Fibroblast of villous mesenchyme (primary cell): ENCODE measurements around the gene CMTM2. TPM values are rescaled to one million over a fixed set of nuclear protein-coding genes. Genes with fewer than 3 reads are reported as not detected.

Experiments
- DNase-seq: peaks from one replicate; pipeline ENCODE4 v3.0.0-alpha.2; 2010; ENCODE audit warnings: low read depth
- H3K4me3 ChIP-seq: 2 replicates; pipeline ENCODE4 v1.5.1; 2011; ENCODE audit warnings: low read depth, mild to moderate bottlenecking, low read length
- CTCF ChIP-seq: IDR thresholded peaks from 2 replicates; pipeline ENCODE4 v1.5.1; 2012; ENCODE audit warnings: low read depth, mild to moderate bottlenecking, low read length; ENCODE audit not compliant: insufficient read depth
- small RNA-seq: library from RNA; depleted of rRNA; stranded (forward); fragments of <200 nt; gene quantifications from one replicate; pipeline ENCODE3, GENCODE V24; 2012
- total RNA-seq: library from RNA; depleted of rRNA; stranded (reverse); fragments of >200 nt; gene quantifications from 2 replicates; pipeline ENCODE4 v1.2.3, GENCODE V29; 2012

CMTM2 gene
- total RNA-seq, 1 donor, result not detected

GRCh38 chr16:66635406-66635805 is 56.1 kb downstream of the CMTM2 start:
- DNase-seq, result no peak
- TF ChIP-seq CTCF, result no peak
- no peak overlapping the region for H3K4me3 ChIP-seq

- no peak for DNase-seq
- H3K4me3 ChIP-seq, result no peak overlapping the region
- TF ChIP-seq CTCF, result no peak
Measured at GRCh38 chr16:66636199-66636598, 56.9 kb downstream of the CMTM2 start.

GRCh38 chr16:66637806-66638205 is 58.5 kb downstream of the CMTM2 start:
- no peak for DNase-seq
- no peak for TF ChIP-seq CTCF
- H3K4me3 ChIP-seq, result no peak overlapping the region

Small RNAs within 50 kb of the gene (small RNA-seq; reads per million reads assigned to genes)
- not detected for gene CKLF-CMTM1

Other genes with a start within 250 kb of the CMTM2 start
- not detected in 2 replicates for gene CDH5, start 212.8 kb upstream of the CMTM2 start, total RNA-seq
- gene BEAN1, start 152.2 kb upstream of the CMTM2 start, total RNA-seq, result under 0.01 and 0.32 TPM in 2 replicates
- gene TK2, start 29.3 kb upstream of the CMTM2 start, total RNA-seq, result 38.9 and 41.9 TPM in 2 replicates
- gene CKLF, start 26.9 kb upstream of the CMTM2 start, total RNA-seq, result 55.4 and 58.3 TPM in 2 replicates
- gene CMTM1, start 13.0 kb upstream of the CMTM2 start, total RNA-seq, result 2.3 and 3.9 TPM in 2 replicates
- gene CMTM3, start 25.2 kb downstream of the CMTM2 start, total RNA-seq, result 22.0 and 26.7 TPM in 2 replicates
- gene CMTM4, start 117.3 kb downstream of the CMTM2 start, total RNA-seq, result 20.7 and 22.5 TPM in 2 replicates
- gene DYNC1LI2, start 172.1 kb downstream of the CMTM2 start, total RNA-seq, result 146 and 147 TPM in 2 replicates
- under 0.01 TPM in 1 of 2 replicates, not detected in the other for gene TERB1, start 222.1 kb downstream of the CMTM2 start, total RNA-seq